MG63 (cell line): ENCODE measurements around the gene TGFBR3L. TPM values are rescaled to one million over a fixed set of nuclear protein-coding genes. Genes with fewer than 3 reads are reported as not detected.
A peak's percentile ranks its signal among the peaks of the same experiment; 100 is the strongest.
"Not testable (repeated sequence)": the region's sequence is repeated elsewhere in the genome, so short reads cannot be mapped to it uniquely, and the experiment has no call there.

Experiments used
- DNase-seq: peaks from one replicate; pipeline ENCODE4 v3.0.0-alpha.2; 2020
- H3K27me3 ChIP-seq: fragments of 250-450 bp; sonication (Bioruptor Pico); 2 replicates; pipeline ENCODE4 v1.5.1; 2020; ENCODE audit warnings: mild to moderate bottlenecking, moderate library complexity
- H3K36me3 ChIP-seq: fragments of 250-450 bp; sonication (Bioruptor Pico); 2 replicates; pipeline ENCODE4 v1.5.1; 2020; ENCODE audit warnings: mild to moderate bottlenecking, moderate library complexity
- H3K4me3 ChIP-seq: fragments of 250-450 bp; sonication (Bioruptor Pico); 2 replicates; pipeline ENCODE4 v1.5.1; 2020; ENCODE audit warnings: mild to moderate bottlenecking, moderate library complexity
- H3K9me3 ChIP-seq: fragments of 250-450 bp; sonication (Bioruptor Pico); 2 replicates; pipeline ENCODE4 v1.5.1; 2020; ENCODE audit warnings: mild to moderate bottlenecking, moderate library complexity
- total RNA-seq: library from RNA; depleted of rRNA; stranded (reverse); fragments of >200 nt; shearing (Covaris generic); gene quantifications from 2 replicates; pipeline ENCODE4 v1.2.3, GENCODE V29; 2014; ENCODE audit warnings: low replicate concordance

TGFBR3L gene
- total RNA-seq, 1 experiment from 2014 or later, result 0.46 TPM

DNA sequence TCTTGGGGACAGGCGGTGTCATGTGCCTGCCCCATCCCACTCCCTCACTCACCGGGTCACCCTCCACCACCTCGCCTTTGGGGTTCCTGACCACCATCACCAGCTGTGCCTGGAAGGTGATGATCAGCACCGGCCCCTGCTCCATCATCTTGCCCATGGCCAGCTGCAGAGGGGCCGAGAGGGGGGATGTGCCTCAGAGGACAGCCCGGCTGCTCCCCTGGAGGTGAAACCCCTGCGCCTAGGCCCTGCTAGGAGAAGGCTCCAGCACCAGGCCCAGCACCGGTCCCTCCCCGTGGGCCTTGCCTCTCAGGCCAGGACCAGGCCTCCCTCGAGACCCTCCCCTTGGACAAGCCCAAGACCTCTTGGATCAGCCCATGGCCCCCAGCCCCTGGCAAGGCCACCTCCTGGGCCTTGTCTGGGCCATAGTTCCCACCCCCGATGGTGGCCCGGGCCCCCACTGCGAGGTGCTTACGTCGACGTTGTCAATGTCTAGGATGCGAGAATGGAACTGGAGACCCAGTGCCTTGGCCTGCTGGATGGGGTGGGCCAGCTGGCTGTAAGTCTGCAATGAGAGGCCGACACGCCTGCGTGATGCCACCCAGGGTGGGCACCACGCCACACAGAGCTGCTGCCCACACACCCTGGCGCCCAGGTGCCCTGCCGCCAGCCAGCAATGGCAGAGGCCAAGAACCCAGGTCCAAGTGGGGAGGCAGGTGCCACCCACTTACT, 13.1 kb downstream of the TGFBR3L start:
- no peak overlapping the region for H3K4me3 ChIP-seq
- no peaks in the 10 kb centered on the region for H3K9me3 ChIP-seq
- no peaks in the 10 kb centered on the region for H3K27me3 ChIP-seq
- H3K36me3 ChIP-seq, result peaks cover 62% of the 10 kb centered on the region
- no peak for DNase-seq

DNA sequence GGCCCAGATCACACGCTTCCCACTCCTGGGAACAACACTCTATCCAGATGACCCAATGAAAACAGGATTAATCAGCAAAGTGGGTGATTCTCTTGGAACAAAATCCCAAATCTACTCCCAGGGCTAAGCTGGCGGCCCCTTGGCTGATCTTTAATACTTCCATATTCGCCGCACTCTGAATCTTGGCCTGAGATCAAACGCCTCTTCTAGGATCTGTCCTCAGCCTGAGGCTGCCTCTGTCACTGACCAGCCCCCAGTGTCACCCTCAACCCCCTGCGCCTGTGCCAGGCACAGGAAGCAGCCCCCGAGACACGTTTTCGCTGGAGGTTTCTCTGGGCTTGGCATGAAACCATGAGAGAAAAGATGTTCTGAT, 13.7 kb downstream of the TGFBR3L start:
- DNase-seq, result no peak
- Histone ChIP-seq H3K36me3 (peaks cover 64% of the 10 kb centered on the region), H3K27me3 (no peaks in the 10 kb centered on the region), H3K4me3 (no peak overlapping the region), H3K9me3 (no peaks in the 10 kb centered on the region)

DNA sequence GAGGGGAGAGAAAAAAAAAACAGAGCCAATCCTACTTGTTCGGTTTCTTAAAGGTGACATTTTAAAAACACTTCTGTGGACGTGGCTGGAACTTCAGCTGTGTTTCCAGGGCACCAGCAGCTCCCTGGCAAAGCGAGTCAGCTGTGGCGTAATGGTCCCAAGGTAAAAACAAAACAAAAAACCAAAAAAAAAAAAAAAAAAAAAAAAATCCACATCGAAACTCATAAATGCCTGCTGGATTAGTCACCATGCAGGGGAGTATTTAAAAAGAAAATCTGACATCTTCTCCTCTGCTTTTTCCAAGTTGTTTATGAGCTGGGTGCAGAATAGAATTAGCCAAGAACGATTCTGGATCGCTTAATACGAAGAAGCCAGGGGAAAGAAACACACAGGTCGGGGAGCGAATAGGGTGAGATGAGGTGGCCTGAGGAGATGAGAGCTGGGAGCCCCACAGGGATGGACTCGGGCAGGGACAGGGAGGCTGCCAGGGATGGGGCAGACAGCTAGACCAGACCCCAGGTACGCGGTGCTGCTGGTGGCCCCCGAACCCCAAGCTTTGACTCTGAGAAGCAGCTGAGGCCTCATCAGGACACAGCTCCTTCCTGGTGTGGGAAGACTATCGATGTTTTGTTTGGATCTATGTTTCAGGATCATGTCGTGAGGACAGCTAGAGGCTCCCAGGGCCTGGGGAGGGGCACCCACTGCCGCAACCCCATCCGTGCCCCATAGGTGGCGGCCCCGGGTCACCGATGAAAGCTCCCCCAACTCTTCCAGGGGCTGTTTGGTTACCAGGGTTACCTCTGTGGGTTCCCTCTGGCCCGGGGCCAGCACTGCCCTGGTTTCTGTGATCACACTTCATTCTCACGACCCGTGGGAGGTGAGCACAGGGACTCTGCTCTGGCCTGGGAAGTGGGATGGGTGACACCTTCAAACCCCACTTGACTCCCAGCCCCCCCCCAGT, 14.4 kb downstream of the TGFBR3L start:
- no peak overlapping the region for H3K4me3 ChIP-seq
- H3K27me3 ChIP-seq, result no peaks in the 10 kb centered on the region
- no peaks in the 10 kb centered on the region for H3K9me3 ChIP-seq
- H3K36me3 ChIP-seq, result peaks cover 71% of the 10 kb centered on the region
- peak; percentile 78 for DNase-seq

DNA sequence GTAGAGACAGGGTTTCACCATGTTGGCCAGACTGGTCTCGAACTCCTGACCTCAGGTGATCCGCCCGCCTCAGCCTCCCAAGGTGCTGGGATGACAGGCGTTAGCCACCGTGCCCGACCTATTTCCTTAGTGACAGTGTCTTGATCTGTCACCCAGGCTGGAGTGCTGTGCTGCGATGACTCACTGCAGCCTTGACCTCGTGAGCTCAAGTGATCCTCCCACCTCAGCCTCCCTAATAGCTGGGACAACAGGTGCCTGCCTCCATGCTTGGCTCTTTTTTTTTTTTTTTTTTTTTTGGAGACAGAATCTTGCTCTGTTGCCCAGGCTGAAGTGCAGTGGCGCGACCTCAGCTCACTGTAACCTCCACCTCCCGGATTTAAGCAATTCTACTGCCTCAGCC, 15.4 kb downstream of the TGFBR3L start:
- not testable (repeated sequence) for H3K9me3 ChIP-seq, DNase-seq, H3K4me3 ChIP-seq, H3K27me3 ChIP-seq
- H3K36me3 ChIP-seq, result peaks cover 81% of the 10 kb centered on the region

DNA sequence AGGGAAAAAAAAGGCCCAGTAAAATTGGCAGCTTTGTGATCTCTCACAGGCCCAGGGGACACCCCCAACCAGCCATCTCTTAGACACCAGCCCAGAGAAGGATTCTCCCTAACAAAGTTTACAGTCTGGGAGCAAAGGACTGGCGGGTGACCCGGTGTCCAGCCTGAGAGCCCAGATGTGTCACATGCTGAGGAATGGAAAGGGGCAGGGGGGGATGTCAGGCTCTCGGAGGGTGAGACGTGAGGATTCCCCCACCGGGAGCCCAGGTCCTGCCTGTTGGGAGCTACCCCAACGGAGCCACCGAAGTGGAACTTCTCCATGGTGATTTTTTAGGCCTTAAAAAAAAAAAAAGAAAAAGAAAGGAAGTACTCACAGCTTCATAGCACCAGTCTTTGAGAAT, 16.1 kb downstream of the TGFBR3L start:
- no peak for DNase-seq
- Histone ChIP-seq H3K27me3 (no peaks in the 10 kb centered on the region), H3K36me3 (peaks cover 88% of the 10 kb centered on the region), H3K9me3 (no peaks in the 10 kb centered on the region), H3K4me3 (no peak overlapping the region)

DNA sequence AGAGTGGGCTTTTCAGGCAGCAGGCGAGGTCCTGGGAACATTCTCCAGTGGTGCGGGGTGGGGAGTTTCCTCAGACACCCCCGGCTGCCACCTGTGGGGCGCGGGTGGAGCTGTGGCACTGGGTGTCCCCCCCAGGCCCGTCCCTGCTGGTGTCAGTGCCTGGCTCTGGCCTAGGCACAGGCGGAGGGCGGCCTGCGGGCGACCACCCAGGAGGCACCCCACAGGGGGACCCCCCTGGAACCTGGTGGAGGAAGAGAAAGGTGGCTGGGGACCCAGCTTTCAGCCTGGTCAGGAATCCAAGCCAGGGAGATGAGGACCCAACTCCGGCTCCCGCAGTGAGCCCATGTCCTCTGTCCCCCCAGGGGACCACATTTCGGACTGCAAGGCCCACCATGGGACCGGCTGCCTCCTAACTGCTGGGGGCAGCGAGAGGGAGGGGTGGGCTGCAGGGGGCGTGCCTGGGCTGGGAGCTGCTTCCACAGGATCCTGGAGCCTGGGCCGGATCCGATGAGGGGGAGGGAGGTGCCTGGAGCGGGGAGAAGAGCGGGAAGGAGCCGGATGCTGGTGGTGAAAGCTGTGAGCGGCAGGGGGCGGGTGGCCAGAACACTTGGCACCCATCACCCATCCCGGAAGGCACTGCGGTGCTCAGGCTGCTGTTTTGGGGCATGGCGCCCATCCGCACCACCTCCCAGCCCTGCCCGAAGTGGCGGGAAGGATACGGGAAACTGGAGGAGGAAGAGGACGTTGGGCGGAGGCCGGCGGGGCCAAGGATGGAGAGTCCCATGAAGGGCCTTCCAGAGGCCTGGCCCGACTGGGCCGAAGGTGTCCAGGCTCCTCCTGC, 16.8 kb downstream of the TGFBR3L start:
- no peak overlapping the region for H3K4me3 ChIP-seq
- DNase-seq, result no peak

DNA sequence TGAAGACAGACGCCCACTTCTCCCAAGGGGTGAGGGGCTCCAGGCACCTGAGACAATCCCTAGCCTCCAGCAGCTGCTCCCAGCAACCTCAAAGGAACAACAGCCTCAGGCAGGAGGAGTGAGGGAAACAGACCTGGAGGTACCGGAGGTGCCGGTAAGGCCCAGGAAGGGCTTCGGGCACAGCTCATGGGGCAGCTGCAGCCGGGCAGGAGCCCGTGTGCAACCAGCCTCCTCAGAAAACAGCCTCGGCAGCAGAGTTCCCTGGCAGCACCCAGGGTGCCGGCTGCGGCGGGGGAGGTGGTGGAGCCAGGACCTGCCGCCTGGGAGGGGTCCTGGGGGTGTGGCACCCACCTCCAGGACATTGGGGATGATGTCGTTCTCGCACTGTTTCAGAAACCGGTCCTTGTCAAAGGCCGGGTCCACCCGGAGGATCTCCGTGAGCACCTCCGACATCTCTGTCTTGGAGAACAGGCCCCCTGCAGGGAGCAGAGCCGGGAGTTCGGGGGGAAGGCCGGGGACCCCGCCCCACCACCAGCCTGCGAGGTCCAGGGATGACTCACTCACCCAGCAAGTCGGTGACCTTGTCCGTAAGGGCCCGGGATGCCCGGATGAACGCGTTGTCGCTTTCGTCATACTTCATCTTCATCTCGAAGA, 17.8 kb downstream of the TGFBR3L start:
- no peak for DNase-seq
- Histone ChIP-seq H3K4me3 (no peak overlapping the region), H3K27me3 (no peaks in the 10 kb centered on the region), H3K36me3 (peaks cover 93% of the 10 kb centered on the region), H3K9me3 (no peaks in the 10 kb centered on the region)

More for the DNA sequence above, 16.8 kb downstream of the TGFBR3L start:
- Histone ChIP-seq H3K36me3 (peaks cover 93% of the 10 kb centered on the region), H3K9me3 (no peaks in the 10 kb centered on the region), H3K27me3 (no peaks in the 10 kb centered on the region)

DNA sequence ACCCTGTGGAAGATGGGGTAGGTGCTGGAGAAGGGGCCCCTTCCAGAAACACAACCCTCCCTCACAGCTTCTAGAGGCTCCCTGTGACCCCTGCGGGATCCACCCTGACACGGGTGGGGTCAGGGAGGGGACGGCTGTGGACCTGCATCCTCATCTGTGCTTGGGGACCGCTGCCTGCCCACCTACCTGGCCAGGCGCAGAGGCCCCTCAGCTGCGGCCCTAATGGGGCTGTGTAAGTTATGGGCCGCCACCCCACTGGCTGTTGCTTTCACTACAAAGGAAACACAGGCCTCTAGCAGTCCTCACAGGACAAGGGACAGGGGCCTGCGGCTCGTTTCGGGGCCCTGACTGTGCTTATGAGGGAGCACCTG, 18.3 kb downstream of the TGFBR3L start:
- no peaks in the 10 kb centered on the region for H3K9me3 ChIP-seq
- no peak for DNase-seq
- H3K27me3 ChIP-seq, result no peaks in the 10 kb centered on the region
- no peak overlapping the region for H3K4me3 ChIP-seq
- peaks cover 93% of the 10 kb centered on the region for H3K36me3 ChIP-seq

DNA sequence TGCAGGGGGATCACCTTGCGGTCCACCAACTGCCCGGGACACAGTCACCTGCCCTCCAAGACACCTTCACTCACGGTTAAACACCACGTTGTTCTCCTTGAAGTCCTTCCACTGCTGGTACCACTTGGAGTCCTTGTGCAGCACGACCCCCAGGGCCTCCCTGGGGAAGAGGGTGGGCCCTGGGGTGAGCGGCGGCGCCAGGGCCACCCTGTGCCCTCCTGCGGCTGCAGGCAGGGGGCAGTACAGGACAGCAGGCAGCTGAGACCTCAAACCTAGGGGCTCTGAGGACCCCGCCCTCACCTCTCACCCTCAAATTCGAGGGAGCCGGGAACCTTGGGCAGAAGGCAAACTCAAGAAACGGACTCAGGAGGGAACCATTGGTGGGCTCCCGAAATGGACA, 18.8 kb downstream of the TGFBR3L start:
- Histone ChIP-seq H3K4me3 (no peak overlapping the region), H3K9me3 (no peaks in the 10 kb centered on the region), H3K27me3 (no peaks in the 10 kb centered on the region), H3K36me3 (peaks cover 93% of the 10 kb centered on the region)
- DNase-seq, result no peak

DNA sequence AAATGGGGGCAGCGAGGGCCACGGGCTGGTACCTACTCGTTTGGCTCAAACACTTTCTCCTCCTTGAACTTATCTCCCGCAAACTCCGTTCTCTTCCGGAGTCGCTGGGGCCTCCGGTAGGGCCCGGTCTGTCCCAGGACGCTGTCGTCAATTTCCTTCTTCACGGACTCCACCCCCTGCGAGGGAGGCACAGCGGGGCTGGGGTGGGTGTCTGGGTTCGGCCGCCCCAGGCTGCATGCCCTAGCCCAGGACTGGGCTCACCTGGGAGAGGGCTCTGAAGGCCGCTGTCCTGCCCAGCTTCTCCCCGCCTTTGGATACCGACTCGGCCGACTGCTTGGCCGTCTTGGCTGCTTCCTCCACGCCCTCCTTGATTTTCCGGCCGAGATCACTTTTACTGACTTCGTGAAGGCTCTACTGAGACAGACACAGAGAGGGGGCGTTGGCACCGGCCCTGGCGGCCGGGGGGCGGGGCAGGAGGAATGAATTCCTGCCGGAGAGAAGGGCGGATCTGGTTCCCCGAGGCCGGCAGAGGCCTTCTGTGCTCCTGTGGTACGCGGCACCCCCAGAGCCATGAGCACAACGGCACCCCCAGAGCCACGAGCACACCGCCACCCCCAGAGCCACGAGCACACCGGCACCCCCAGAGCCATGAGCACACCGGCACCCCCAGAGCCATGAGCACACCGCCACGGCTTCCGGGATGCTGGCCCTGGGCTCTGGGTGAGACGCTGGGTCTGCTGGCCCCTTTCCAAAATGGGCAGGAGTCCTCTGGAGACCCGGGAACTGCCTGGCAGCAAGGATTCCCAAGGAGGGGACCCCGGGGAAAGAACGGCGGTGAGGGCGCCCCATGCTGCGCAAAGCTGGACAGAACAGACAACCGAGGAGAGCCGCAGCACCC, 19.4 kb downstream of the TGFBR3L start:
- H3K27me3 ChIP-seq, result no peaks in the 10 kb centered on the region
- H3K36me3 ChIP-seq, result peaks cover 97% of the 10 kb centered on the region
- H3K4me3 ChIP-seq, result no peak overlapping the region
- no peaks in the 10 kb centered on the region for H3K9me3 ChIP-seq
- no peak for DNase-seq

DNA sequence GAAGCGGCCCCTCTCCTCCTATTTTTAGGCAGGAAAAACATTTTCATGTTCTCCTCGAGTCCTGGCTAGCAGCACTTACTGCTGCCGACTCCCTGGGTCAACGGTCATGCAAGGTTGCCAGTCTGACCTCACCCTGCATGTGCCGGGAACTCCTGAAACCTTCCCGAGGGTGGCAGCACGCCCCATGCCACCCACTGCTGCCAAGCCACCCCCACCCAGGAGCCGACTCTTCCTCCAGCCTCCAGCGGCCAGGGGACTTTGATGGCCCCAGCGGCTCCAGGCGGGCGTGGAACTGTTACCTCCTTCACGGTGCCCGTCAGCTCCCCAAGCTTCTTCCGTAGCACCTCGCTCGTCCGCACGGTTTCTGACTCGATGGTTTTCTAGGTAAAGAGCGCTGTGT, 20.1 kb downstream of the TGFBR3L start:
- Histone ChIP-seq H3K9me3 (no peaks in the 10 kb centered on the region), H3K4me3 (no peak overlapping the region), H3K36me3 (peaks cover 98% of the 10 kb centered on the region), H3K27me3 (no peaks in the 10 kb centered on the region)
- DNase-seq, result no peak

DNA sequence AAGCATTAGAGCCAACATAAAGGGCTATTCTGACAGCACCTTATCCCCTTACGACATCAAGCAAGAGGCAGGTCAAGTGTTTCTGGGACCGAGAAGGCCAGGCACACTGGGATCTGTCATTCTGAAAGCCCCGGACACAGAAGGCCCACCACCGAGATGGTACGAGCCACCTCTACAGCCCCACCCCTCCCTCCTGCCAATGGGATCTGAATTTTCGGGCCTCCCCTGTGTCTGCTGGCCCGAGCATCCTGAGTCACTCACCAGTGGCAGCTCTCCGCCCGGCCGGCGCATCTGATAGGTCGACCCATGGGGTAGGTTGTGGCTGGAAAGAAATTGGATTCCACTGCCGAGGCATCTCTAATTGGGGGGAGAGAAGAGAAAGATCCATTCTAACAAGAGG, 26.2 kb downstream of the TGFBR3L start:
- H3K4me3 ChIP-seq, result no peak overlapping the region
- no peak for DNase-seq
- H3K27me3 ChIP-seq, result no peaks in the 10 kb centered on the region
- H3K9me3 ChIP-seq, result no peaks in the 10 kb centered on the region
- H3K36me3 ChIP-seq, result peaks cover 68% of the 10 kb centered on the region

DNA sequence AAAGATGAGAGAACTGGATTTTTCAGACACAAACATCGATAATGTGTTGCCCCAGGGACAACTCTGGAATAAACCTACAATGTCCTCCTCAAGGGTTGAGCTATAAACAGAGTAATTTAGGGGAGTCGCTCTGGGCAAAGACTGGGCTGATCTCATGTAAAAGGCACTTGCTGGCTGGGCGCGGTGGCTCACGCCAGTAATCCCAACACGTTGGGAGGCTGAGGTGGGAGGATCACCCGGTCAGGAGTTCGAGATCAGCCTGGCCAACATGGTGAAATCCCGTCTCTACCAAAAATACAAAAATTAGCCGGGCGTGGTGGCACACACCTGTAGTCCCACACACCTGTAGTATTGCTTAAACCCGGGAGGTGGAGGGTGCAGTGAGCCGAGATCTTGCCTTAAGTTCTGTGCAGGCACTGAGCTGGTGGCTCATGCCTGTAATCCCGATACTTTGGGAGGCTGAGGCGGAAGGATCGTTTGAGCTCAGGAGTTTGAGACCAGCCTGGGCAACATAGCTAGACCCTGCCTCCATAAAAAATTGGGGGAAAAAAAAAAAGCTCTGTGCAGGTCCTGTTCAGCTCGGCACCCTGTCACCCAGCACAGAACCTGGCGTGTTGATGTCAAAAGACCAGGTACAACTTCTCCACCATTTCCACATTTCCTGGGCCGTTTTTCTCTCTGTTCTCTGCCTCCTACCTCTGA, 27.4 kb downstream of the TGFBR3L start:
- peak overlapping the region; percentile 98 for H3K4me3 ChIP-seq
- H3K36me3 ChIP-seq, result peaks cover 56% of the 10 kb centered on the region
- no peaks in the 10 kb centered on the region for H3K9me3 ChIP-seq
- H3K27me3 ChIP-seq, result no peaks in the 10 kb centered on the region
- no peak for DNase-seq

DNA sequence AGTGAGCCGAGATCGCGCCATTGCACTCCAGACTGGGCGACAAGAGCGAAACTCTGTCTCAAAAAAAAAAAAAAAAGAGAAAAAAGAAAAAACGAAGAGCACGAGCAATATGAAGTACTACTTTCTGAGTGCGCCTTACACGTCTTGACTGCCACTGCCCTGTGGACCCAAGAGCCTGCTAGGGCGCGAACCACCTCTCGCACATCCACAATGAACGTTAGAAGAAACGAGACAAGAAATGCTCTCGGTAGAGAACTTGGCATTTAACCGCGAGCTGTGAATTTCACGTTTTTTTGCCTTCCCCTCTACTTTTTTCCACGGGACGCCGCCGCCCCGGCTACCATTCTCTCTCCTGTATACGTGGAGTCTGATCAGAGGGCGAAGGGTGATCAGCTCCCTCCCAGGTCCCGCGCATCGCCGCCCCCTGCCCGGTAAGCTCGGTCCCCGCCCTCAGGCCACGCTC, 28.4 kb downstream of the TGFBR3L start:
- Histone ChIP-seq H3K4me3 (peak overlapping the region; percentile 98), H3K9me3 (peaks cover 4% of the 10 kb centered on the region), H3K27me3 (no peaks in the 10 kb centered on the region), H3K36me3 (peaks cover 49% of the 10 kb centered on the region)
- no peak for DNase-seq
